ENCODE data around the gene AMOTL2.

GRCh38 chr3:134350266-134350665, 24.0 kb downstream of the AMOTL2 start:
- TF ChIP-seq POLR2AphosphoS5 (IDR thresholded peaks at IDR 0.05; ENCODE audit: low read depth): no peak
- no peak for TF ChIP-seq CTCF (IDR thresholded peaks at IDR 0.05; ENCODE audit: insufficient read depth, low read length)
- TF ChIP-seq REST (IDR thresholded peaks at IDR 0.05; ENCODE audit: insufficient replicate concordance, low read depth): no peak
- no peak for TF ChIP-seq SPI1 (IDR thresholded peaks at IDR 0.05; ENCODE audit: borderline replicate concordance, low read depth)
- TF ChIP-seq GABPA (IDR thresholded peaks at IDR 0.05; ENCODE audit: low read depth): no peak

Data from HL-60 (cell line).